GM21717 (cell line): ENCODE measurements around the gene PDLIM4.

ENCODE experiments used
- ATAC-seq: cut with Tn5 transposase; IDR thresholded peaks from one replicate; pipeline ENCODE4 v1.9.1; 2021; ENCODE audit warnings: mild to moderate bottlenecking, moderate library complexity; ENCODE audit not compliant: unreplicated experiment

Gene PDLIM4

DNA sequence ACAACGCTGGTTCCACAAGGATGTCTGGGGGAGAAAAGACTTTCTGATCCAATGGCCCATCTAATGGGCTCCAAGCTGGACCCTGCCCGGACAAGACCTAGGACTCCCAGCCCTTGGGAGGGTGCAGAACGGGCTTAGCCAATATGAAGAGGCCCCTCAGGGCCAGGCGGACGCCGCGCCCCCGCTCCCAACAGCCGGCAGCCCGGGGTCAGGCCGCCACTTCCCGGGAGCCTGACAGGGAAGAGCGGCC lies 30.3 kb upstream of the PDLIM4 start:
- no peak for ATAC-seq

DNA sequence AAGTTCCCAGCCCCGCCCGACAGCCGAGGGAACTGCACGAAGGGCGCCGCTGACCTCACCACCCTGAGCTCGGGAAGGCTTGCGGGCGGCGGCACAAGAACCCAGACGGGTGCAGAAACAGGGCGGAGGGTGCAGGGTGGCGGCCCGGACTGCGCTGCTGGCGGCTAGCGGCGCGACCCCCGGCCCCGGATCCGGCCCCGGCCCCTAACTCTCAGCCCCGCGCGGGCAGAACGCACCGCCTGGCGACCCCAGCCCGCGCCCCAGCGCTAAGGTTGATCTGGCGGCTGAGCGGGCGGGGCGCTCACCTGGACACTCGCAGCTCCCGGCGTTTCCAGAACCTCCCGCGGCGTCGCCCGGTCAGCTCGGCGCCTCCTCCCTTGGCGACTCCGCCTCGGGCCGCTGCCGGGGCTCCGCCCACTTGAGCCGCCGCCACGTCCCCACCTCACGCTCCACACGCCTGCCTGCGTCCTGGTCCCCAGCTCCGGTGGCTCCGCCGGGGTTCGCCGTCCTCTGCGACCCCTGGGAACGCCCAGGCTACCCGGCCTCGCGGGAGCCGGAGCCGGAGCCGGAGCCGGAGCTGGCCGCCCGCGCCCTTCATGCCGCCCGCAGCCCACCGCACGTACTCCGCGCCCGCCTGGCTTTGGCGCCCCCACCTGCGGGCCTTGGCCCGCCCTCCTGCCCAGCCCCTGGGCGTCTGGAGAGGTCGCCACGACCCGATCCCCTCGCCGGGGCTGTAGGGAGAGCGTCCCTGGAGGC lies 29.8 kb upstream of the PDLIM4 start, which contains the start of gene P4HA2:
P4HA2 (minus strand) TSS at position 369 of the 756 bp plus-strand sequence. CDS start 9,227 bp downstream, outside the sequence.
- ATAC-seq: peak; percentile 96

DNA sequence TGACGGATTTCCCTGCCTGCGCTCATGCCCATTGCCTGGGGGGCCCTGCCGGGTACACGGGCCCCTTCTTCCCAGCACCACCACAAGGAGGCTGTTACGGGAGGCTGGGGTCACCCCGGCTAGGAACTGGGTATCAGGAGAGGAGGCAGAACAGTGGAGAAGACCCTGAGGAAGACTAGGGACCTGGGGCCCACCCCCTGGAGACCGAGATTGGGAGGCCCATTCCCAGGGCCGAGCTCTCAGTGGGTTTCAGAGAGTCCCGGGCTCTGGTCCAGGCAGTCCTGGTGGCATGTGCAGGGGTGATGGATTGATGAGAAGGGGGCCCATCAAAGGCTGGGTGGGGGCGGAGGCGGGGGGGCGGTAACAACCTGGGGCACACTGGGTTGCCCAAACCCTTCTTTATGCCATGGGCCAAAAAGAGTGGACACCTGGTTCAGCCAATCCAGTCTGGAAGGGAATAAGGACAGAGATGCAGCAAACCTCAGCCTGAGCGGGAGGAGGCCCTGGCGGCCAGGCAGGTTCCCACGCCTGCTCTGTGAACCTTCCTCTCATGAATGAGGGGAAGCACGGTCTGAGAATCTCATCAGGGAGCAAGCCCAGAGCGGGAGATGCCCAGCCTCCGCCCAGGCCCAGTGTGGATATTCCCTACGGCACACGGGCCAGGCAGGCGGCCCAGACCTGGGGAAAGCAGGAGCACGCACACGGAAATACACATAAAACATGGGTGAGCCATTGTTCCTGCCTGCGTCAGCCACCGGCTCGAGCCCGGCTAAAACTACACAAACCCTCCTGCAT lies 29.1 kb upstream of the PDLIM4 start:
- ATAC-seq: no peak

DNA sequence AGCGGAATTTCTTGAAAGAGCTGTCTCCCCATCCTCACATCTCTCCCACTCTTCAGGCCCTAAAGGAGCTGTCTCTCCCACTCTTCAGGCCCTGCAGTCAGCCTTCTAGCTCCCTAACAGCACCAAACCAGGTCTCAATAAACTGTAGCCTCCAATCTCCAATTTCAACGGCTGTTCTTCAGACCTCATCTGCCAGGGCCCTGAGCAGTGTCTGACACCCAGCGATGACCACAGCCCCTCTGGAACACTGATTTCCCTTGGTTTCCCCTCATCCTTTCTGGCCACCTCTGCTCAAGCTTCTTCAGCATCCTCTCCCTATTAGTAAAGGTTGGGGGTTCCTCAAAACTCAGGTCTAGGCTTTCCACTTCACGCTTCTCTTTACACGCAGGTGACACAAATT lies 28.3 kb upstream of the PDLIM4 start:
- ATAC-seq: no peak

DNA sequence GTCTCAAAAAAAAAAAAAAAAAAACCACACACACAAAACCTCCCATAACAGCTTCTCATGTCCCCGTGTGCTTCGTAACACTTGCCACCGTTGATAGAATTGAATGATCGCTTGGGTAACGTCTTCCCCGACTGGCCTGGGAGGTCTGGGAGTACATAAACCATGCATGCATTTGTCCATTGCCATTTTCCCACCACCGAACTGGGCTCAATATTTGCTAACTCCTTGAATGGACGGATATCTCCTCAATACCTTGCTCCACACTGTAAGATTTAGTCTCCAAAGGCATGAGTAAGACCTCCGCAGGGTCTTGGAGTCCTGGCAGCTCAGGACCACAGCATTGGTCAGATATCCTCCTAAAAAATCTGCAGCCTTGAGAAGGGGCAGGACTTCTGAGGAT lies 26.6 kb upstream of the PDLIM4 start:
- no peak for ATAC-seq

DNA sequence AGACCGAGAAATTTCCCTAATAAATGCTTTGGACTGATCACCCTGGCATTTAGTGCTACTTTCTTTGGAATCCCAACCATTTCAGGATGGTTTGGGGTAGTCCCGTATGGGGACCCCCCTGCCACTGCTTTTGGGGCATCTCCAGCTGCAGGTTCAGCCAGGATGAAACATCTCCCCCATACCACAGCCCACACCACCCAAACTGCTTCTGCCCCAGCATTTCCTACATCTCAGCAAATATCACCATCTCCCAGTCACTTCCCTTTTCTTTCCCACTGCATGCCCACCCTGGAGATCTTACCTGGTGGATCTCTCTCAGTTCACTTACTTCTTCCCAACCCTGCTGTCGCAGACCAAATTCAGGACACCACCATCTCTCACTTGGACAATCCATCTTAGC lies 25.0 kb upstream of the PDLIM4 start:
- no peak for ATAC-seq

DNA sequence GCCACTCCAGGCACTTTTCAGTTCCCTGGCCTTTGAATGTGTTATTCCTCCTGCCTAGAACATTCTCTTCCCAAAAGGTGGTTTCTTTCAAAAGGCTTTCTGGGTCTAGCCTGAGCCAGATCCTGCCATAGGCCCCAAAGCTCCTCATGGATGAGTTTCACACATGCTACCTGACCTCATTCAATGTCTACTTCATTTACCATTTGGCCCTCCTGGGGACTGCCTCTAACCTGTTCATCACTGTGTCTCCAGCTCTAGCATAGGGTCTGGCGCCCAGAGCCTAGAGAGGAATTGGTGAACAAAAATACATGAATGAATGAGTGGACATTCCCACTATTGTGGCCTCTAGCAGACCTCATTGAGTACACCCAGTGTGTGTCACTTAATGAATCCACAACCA lies 24.4 kb upstream of the PDLIM4 start:
- no peak for ATAC-seq

DNA sequence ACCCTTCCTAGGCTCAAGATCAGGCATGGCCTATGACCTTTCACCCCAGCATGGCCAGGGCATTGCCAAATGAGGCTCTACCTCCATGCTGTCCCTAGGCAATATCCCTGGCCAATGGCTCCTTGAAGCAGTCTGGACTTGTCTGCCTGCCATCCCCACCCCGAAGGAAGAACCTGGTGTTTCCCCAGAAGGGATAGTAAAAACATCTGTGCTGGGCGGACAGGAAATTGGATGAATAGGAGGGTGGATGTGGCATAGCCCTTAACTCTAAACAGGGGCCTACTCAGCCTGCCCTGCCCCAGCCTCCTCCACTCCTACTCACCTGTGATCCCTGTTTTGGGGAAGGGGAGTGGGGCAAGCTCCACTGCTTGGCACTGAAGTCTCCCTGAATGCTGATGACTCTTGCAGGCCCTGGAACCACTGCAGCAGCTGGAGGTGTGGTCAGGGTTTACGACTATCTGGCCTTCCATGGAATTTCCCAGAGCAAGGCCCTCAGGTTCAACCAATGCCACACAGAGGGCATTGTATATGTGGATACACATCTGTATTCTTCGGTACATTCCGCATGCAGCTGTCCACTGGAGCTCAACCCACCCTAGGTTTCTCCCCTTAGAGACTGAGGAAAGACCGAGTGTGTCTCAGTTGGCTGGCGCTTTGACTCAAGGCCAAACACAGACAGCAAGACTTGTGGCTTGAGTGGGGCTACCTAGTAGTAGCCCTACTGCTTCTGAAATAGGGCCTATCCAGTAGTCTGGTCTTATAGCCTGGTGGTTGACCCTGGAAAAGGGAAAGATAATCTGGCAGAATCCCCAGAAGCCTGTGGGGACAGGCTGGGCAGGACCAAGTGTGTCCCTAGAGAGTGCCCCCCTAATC lies 23.4 kb upstream of the PDLIM4 start:
- no peak for ATAC-seq

DNA sequence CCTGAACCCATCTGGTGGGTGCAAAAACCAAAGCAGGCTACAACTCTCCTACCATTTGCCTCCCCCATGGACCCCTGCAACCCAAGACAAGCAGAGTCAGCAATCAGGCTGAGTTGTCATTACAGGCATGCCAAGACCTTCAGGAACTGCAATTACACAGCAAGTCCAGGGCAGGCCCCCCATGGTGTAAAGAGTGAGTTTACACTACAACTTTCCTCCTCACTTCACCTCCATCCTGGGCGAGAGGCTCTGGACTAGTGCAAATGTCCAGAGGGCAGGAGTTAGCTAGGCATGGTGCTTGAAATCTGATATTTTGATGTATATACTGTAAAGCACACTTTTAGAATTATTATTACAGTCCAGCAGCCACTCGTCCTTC lies 22.8 kb upstream of the PDLIM4 start:
- no peak for ATAC-seq

DNA sequence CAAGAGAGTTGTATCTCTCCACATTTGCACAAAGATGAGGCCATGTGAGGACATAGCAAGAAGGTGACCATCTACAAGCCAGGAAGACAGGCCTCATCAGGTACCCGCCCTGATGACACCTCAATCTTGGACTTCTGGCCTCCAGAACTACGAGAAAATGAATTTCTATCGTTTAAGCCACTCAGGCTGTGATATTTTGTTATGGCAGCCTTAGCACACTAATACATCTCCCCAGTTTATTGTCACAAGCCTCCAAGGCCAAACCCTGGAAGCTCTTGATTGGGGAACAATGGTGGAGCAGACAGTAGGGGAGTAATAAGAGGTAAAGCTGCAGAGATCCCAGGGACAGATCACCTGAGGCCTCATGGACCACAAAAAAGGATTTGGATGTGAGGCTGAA lies 22.2 kb upstream of the PDLIM4 start:
- no peak for ATAC-seq

DNA sequence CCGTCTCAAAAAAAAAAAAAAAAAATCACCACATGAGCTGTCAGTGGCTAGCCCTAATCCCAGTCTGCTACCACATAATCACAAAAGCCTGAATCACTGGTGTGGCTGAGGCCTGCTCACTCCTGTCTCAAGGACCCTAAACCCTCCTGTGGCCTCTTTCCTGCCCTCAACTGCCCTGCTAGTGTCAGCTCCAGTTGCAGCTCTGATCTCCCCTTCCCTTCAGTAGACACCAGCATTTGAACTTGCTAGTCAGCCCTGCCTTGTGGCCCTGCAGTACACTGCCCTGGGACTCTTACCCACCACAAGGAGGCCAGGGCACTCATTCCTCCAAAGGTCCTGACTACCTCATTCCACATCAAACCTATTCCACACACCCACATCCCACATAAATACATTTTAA lies 20.4 kb upstream of the PDLIM4 start:
- no peak for ATAC-seq

DNA sequence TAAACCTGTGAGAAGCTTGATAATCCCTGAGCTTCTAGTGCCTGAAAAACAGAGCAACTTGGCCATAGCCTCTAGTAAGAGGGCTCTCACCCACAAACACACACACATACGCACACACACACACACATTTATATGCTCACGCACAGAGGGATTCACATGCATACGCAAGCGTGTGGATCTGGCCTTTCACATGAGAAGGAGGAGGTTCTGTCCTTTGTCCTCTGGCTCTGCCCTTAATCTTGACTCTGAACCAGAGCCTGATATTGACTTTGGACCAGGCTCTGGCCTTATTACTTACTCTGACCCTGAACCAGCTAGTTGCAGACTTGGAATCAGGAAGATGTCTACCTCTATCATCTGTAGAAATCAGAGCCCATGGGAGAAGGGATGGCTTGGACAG lies 19.8 kb upstream of the PDLIM4 start:
- ATAC-seq: no peak

DNA sequence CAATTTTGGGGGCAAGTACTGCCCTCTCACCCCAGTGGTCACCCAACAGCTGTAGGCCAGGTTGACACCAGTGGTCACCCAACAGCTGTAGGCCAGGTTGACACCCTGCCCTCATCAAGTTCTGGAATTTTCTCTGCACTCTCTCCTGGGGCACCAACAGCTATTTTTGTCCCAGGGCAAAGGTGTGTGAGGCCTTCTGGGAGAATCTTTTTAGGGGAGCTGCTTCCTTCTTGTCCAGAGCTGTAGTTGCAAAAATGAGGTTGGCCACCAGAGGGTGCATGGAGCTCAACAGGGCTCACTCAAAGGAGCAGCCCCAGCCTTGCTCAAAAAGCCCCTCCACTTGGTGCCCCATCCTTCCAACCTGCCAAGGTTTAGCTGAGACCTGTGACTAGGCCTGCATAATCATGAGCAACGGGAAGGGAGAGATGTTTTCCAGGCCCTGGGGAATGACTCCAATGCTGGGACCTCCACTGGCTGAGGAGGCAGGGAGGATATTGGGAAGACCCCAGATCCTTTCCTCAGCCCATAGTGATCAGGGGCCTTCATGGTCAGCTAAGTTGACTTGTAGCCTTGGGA lies 19.2 kb upstream of the PDLIM4 start:
- peak; percentile 83 for ATAC-seq

DNA sequence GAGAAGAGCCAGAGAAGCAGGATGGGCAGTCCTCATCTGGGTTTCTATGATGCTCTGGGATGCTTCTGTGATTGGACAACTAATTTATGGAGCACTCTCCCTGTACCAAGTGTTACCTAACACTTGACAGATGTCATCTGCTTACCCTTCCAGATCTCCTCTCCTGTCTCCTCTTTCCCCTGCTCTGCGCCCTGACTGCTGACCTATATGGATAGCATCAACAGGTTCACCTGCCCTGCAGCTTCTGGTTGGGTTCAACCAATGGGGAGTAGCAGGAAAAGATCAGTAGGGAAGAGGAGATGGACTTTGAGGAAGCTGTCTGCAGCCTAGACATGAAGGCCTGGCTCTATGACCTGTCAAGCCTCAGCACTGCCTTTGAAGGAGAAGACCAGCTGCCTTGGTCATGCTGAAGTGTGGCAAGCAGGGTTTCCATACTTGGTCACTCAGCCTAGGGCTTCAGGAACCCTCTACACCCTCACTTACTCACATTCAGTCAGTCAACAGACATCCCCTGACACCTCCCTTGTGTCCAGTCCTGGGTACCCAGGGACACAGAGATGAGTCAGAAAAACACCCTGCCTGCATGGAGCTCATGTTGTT lies 18.5 kb upstream of the PDLIM4 start:
- no peak for ATAC-seq

DNA sequence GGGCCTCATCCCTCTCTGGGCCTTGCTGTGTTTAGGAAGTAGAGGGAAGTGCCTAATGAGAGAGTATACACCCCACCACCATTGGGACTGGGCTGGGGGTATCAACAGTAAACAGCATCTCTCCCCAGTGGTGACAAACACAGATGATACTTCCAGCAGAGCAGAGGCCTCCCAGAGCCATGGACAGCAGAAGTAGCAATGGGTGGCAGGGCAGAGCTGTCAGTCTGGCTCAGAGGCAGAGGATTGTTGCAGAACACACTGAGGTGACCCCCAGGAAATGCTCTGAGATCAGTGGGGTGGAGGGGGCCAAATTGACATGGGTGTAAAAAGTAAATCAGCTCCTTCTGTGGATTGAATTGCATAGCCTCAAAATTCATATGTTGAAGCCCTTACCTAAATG lies 17.7 kb upstream of the PDLIM4 start:
- ATAC-seq: no peak

DNA sequence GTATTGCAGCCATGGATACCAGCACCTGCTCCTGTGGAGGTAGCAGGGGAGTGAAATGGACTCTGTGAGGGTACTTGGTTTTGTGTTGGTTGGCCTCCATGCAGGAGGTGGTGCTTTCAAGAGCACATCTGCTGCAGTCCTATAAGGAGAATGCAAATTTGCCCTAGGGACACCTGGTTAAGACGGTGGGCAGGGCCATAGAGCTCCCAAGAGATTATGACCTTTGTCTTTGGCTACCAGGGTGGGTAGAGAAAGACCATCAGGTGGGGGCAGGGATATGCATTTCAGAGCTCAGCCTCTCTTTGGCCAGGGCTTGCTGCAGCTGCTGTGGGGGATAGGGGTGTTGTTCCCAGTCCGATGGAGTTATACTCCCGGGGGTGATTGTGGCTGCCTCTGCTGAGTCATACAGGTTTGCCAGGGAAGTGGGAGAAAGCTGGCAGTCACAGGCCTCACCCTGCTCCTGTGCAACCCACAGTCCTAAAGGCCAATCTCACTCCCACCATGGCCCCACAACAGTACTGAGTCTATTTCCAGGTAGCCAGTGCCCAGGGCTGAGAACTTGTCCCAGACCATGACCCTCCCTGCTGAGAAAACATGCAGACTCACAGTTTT lies 14.0 kb upstream of the PDLIM4 start:
- no peak for ATAC-seq

DNA sequence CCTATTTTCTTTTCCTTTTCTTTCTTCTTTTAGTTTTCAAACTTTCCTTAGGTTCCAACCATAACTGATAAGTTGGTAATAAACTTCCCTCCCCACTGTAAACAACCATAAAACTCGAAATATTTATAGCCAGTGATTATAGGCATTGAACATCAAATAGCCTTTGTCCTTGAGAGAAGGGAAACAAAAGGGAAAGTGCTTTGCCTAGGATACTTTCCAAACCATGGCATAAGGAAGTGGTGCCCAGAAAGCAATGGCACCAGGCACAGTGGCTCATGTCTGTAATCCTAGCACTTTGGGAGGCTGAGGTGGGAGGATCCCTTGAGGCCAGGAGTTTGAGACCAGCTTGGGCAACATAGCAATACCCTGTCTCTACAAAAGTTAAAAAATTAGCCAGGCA lies 11.9 kb upstream of the PDLIM4 start:
- no peak for ATAC-seq

DNA sequence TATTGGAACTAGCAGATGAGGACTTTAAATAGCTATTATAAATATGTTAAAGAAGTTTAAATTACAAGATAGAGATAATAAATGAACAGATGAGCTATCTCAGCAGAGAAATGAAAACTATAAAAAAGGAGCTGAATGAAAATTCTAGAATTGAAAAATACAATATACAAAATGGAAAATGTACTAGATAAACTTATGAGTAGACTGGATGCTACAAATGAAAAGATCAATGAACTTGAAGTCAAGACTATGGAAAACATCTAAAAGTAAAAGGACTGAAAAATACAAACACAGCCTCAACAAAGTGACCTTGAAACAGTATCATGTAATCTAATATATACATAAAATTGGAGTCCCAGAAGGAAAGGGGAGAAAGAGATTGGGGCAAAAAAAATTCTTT lies 10.7 kb upstream of the PDLIM4 start:
- ATAC-seq: no peak

DNA sequence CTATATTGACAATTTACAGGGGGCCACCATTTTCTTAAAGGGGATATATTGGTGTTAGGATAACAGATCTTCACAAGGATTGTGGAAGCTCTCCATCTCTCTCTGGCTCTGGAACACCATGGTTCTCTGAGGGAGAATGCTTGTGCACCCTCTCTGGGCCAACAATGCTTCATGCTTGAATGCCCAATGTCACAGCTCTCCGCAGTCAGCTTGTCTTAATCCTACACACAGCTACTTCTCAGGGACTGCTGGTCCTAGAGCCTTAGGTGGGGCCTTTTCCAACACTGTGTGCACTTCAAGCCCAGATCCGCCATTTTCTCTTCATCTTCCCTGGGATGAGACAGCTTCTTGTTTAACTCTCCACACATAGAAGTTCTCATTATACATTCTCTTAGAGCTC lies 6.9 kb upstream of the PDLIM4 start:
- ATAC-seq: no peak

DNA sequence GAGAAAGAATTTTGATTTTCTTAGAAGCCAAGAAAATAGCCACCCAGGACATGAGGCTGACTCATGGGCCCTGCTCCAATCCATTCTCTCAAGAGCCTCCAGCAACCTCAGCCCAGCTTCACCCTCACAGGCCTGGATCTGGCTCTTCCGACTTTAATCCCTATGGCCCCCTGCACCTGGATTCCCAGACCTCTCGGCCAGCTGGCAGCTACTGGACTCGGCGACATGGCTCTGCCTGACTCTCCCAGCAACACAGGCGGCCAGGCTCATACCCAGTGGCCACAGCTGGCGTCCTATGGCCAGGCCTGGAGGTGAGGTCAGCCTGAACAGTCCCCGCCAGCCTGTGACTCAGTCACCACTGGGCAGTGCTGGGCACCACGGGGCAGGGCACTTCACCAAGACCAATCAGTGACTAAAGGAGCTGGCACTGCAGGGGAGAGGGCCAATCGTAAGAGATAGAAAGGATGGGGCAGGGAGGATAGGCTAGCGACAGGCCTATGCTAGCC lies 6.2 kb upstream of the PDLIM4 start:
- no peak for ATAC-seq
